ENCODE measurements around the gene GDPD4. TPM values are rescaled to one million over a fixed set of nuclear protein-coding genes. Genes with fewer than 3 reads are reported as not detected.

GDPD4 gene
- total RNA-seq, 1 donor from 2014 or later, result not detected

DNA sequence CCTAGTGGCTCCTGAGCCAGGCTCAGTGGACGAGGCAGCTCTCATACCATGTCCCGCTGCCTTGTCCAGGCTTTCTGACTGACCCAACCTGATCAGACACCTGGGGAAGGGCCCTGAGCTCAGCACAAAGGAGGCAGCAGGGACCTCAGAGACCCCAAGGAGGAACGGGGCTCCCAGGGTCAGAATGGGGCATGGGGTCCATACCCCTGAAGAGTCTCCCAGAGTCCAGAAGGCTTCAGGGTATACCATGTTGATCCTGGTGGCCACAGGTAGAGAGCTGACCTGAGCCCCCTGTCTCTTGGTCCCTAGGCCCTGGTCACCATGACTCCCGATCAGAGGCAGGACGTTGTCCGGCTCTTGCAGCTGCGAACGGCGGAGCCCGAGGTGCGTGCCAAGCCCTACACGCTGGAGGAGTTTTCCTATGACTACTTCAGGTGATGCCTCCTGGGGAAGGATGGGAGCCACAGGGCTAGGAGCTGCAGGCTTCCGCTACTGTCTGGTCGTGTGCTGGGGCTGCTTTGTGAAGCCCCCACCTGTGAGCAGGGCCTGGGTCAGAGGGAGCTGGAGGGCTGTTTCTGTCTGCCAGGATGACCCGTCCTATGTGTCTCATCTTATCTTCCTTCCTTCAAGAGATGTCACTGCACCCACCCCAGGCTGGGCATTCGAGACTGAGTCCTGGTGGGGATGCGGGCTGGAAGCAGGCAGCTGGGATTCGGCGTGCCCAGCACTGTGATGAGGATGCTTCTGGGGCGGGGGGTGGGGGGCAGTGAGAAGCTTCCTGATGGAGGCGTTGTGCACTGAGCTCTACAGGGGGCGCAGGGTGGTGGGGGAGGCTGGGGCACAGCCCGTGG is 99.3 kb downstream of the GDPD4 start:
- Mint-ChIP-seq H3K9me3 (ENCODE audit: low read depth) (no peaks in the 10 kb centered on the region), H3K27me3 (ENCODE audit: low read depth) (peaks cover 4% of the 10 kb centered on the region), H3K36me3 (ENCODE audit: low read depth) (no peaks in the 10 kb centered on the region), H3K27ac (ENCODE audit: unreplicated experiment) (no peak overlapping the region), H3K4me3 (ENCODE audit: unreplicated experiment) (no peak overlapping the region), H3K4me1 (ENCODE audit: low read depth) (no peaks in the 10 kb centered on the region)
- DNase-seq (ENCODE audit: low spot score), result peak; percentile 68
- TF ChIP-seq CTCF (IDR thresholded peaks at IDR 0.05), result no peak

DNA sequence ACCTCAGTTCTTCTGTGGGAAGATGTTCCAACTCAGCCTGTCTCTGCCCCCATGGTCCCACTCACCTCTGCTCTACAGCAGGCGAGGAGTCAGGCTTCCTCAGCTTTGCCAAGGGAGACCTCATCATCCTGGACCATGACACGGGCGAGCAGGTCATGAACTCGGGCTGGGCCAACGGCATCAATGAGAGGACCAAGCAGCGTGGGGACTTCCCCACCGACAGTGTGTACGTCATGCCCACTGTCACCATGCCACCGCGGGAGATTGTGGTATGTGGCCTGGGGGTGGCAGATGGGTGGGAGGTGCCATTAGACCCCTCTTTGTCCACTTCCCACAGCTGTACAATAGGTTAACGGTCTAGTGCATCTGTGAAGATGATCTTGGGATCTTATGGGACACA is 100.1 kb downstream of the GDPD4 start:
- Mint-ChIP-seq H3K36me3 (ENCODE audit: low read depth) (no peaks in the 10 kb centered on the region), H3K4me1 (ENCODE audit: low read depth) (no peaks in the 10 kb centered on the region), H3K9me3 (ENCODE audit: low read depth) (no peaks in the 10 kb centered on the region), H3K27ac (ENCODE audit: unreplicated experiment) (no peak overlapping the region), H3K4me3 (ENCODE audit: unreplicated experiment) (no peak overlapping the region), H3K27me3 (ENCODE audit: low read depth) (peaks cover 1% of the 10 kb centered on the region)
- peak; percentile 90 for DNase-seq (ENCODE audit: low spot score)
- no peak for TF ChIP-seq CTCF (IDR thresholded peaks at IDR 0.05)

GRCh38 chr11:77200351-77201268 is 100.9 kb downstream of the GDPD4 start:
- Mint-ChIP-seq H3K27me3 (ENCODE audit: low read depth) (no peaks in the 10 kb centered on the region), H3K27ac (ENCODE audit: unreplicated experiment) (no peak overlapping the region), H3K9me3 (ENCODE audit: low read depth) (no peaks in the 10 kb centered on the region), H3K4me3 (ENCODE audit: unreplicated experiment) (no peak overlapping the region), H3K4me1 (ENCODE audit: low read depth) (no peaks in the 10 kb centered on the region), H3K36me3 (ENCODE audit: low read depth) (no peaks in the 10 kb centered on the region)
- TF ChIP-seq CTCF (IDR thresholded peaks at IDR 0.05), result no peak
- peak; percentile 75 for DNase-seq (ENCODE audit: low spot score)

DNA sequence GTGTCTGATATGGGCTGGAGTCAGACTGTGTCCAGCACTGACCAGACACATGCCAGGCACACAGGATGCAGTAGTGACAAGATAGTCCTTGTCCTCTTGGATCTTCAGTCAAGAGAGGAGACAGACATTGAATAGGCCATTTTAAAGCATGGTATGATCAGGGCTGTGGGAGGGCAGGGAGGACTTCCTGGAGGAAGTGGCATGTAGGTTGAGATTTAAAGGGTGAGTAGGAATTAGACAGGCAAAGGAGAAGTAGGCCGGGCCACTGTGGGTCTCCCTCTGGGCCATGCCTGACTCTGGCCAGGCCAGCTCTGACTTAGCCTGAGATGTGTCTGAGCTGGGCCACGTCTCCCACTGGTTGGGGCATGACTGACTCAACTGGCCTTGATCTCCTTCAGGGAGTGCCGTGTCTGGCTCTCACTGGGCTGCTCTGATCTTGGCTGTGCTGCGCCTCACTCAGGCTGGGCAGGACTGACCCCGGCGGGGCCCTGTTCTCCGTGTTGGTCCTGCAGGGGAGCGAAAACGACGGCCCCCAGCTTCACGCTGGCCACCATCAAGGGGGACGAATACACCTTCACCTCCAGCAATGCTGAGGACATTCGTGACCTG is 102.2 kb downstream of the GDPD4 start:
- TF ChIP-seq CTCF (IDR thresholded peaks at IDR 0.05), result no peak
- no peaks in the 10 kb centered on the region for H3K9me3 Mint-ChIP-seq (ENCODE audit: low read depth)

DNA sequence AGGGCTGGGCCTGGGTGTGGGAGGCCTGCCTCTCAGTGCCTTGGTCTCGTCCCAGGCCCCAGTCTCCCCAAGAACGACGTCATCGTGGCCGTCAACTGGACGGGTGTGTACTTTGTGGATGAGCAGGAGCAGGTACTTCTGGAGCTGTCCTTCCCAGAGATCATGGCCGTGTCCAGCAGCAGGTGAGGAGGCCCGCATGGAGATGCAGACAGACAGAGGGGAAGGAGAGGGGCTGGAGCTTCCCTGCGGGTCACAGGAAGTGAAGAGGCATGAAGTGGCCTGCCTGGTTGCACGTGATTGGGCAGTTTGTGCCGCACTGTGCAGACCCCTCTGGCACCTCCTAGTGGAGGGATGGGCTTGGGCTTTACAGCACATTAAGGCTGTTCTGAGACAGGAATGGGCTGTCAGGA is 103.0 kb downstream of the GDPD4 start:
- Mint-ChIP-seq H3K27me3 (ENCODE audit: low read depth) (no peaks in the 10 kb centered on the region), H3K4me1 (ENCODE audit: low read depth) (no peaks in the 10 kb centered on the region), H3K36me3 (ENCODE audit: low read depth) (no peaks in the 10 kb centered on the region), H3K4me3 (ENCODE audit: unreplicated experiment) (no peak overlapping the region), H3K9me3 (ENCODE audit: low read depth) (no peaks in the 10 kb centered on the region), H3K27ac (ENCODE audit: unreplicated experiment) (no peak overlapping the region)
- DNase-seq (ENCODE audit: low spot score), result peak; percentile 68
- TF ChIP-seq CTCF (IDR thresholded peaks at IDR 0.05), result peak; percentile 49

More for the DNA sequence above, 102.2 kb downstream of the GDPD4 start:
- Mint-ChIP-seq H3K4me1 (ENCODE audit: low read depth) (no peaks in the 10 kb centered on the region), H3K4me3 (ENCODE audit: unreplicated experiment) (no peak overlapping the region), H3K27me3 (ENCODE audit: low read depth) (no peaks in the 10 kb centered on the region), H3K27ac (ENCODE audit: unreplicated experiment) (no peak overlapping the region), H3K36me3 (ENCODE audit: low read depth) (no peaks in the 10 kb centered on the region)
- DNase-seq (ENCODE audit: low spot score), result peak; percentile 78
